Testis (tissue), 2 donors: ENCODE measurements around the gene OR10G3.

Source experiments
- POLR2A ChIP-seq: fragments of 450-650 bp; IDR thresholded peaks from one replicate; pipeline ENCODE4 v1.6.1; 2017; ENCODE audit warnings: antibody characterized with exemption, mild to moderate bottlenecking, moderate library complexity
- TF ChIP-seq, protein P1 (sequence below), 3 experiments: fragments of 450-650 bp in 2 of 3; fragments of 200-600 bp in 1 of 3; sonication (generic) in 1 of 3; IDR thresholded peaks; one replicate each; pipeline ENCODE4 v1.5.1; 2016 to 2019; ENCODE audit warnings: antibody characterized with exemption in 3 of 3, mild to moderate bottlenecking in 2 of 3, moderate library complexity in 1 of 3

- TF ChIP-seq, protein P1, sequence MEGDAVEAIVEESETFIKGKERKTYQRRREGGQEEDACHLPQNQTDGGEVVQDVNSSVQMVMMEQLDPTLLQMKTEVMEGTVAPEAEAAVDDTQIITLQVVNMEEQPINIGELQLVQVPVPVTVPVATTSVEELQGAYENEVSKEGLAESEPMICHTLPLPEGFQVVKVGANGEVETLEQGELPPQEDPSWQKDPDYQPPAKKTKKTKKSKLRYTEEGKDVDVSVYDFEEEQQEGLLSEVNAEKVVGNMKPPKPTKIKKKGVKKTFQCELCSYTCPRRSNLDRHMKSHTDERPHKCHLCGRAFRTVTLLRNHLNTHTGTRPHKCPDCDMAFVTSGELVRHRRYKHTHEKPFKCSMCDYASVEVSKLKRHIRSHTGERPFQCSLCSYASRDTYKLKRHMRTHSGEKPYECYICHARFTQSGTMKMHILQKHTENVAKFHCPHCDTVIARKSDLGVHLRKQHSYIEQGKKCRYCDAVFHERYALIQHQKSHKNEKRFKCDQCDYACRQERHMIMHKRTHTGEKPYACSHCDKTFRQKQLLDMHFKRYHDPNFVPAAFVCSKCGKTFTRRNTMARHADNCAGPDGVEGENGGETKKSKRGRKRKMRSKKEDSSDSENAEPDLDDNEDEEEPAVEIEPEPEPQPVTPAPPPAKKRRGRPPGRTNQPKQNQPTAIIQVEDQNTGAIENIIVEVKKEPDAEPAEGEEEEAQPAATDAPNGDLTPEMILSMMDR (IDR thresholded peaks at IDR 0.05) = no peak
- TF ChIP-seq POLR2A = no peak
These were observed 44.1 kb downstream of the OR10G3 start for GRCh38 chr14:21535545-21536417.
